GM12878 (cell line): Measurements from ENCODE around the gene MTMR3. TPM values are rescaled to one million over a fixed set of nuclear protein-coding genes. Genes with fewer than 3 reads are reported as not detected.

ENCODE experiments used
- microRNA-seq: library from miRNA; unstranded; fragments of <30 nt; microRNA quantifications from one replicate; pipeline ENCODE4, GENCODE V29; 2018
- polyA plus RNA-seq, 11 experiments: library from polyadenylated mRNA; depleted of rRNA in 4 of 11; unstranded in 6 of 11; stranded (reverse) in 5 of 11; fragments of >200 nt; fragmentation: Nextera tagmentation in 4 of 11; fragmentation: Illumina TruSeq in 1 of 11; extraction: Ambion mirVana in 4 of 11; extraction: Trizol in 1 of 11; gene quantifications; 1 replicate in 1 of 11; 2 replicates in 10 of 11; pipeline versions ENCODE4 v1.2.1 to v1.2.3, GENCODE V29; 2011 to 2016; ENCODE audit warnings: inconsistent platforms in 2 of 11, missing spikeins in 2 of 11, low read depth in 1 of 11
- small RNA-seq: library from RNA; depleted of rRNA; stranded (forward); fragments of <200 nt; gene quantifications from one replicate; pipeline ENCODE3, GENCODE V24; 2014
- total RNA-seq, 4 experiments: library from RNA; depleted of rRNA in 3 of 4; stranded (reverse); fragments of >200 nt in 3 of 4; fragmentation: Illumina TruSeq in 1 of 4; extraction: Trizol in 1 of 4; gene quantifications; 2 replicates each; pipeline versions ENCODE4 v1.2.1 to v1.2.3, GENCODE V29; 2013 to 2021

MTMR3 gene
- total and polyA plus RNA-seq, 10 of the 15 experiments (the other 5 are each of a cell fraction or from before 2014, with no cell fraction given): 1.4 to 23.7 (median 10.6) TPM

Small RNA genes within 50 kb of the gene (microRNA-seq; reads per million reads assigned to microRNA genes)
- 3.2 reads per million, percentile 17 among the genes with 10 or more reads in this experiment for gene MIR6818

Small RNA genes within 50 kb of the gene (small RNA-seq; reads per million reads assigned to genes)
- not detected for gene MIR6818
- not detected for gene RNU6-331P

Other genes with a start within 250 kb of the MTMR3 start
- not detected in 2 replicates for gene CABP7, start 163.2 kb upstream of the MTMR3 start, total RNA-seq (2014; rRNA removed)
- gene CABP7, start 163.2 kb upstream of the MTMR3 start, total RNA-seq (2014; rRNA removed; fragmentation: Illumina TruSeq; extraction: Trizol): not detected in 2 replicates
- 0.05 TPM in 1 of 2 replicates, not detected in the other for gene CABP7, start 163.2 kb upstream of the MTMR3 start, total RNA-seq (2021)
- not detected in 2 replicates for gene CABP7, start 163.2 kb upstream of the MTMR3 start, polyA plus RNA-seq (2011; rRNA removed)
- gene CABP7, start 163.2 kb upstream of the MTMR3 start, polyA plus RNA-seq (2014; fragmentation: Illumina TruSeq; extraction: Trizol): not detected in 2 replicates
- gene CABP7, start 163.2 kb upstream of the MTMR3 start, polyA plus RNA-seq (2014; fragmentation: Nextera tagmentation; extraction: Ambion mirVana): under 1 TPM in 1 of 2 experiments, not detected in 1; 0.02 TPM
- 0.03 and 0.08 TPM in 2 replicates for gene CABP7, start 163.2 kb upstream of the MTMR3 start, polyA plus RNA-seq (2014; rRNA removed)
- gene CABP7, start 163.2 kb upstream of the MTMR3 start, polyA plus RNA-seq (2016; fragmentation: Nextera tagmentation; extraction: Ambion mirVana): under 1 TPM; 0.11 to 0.18 TPM
- gene ZMAT5, start 116.2 kb upstream of the MTMR3 start, total RNA-seq (2014; rRNA removed): 25.4 and 28.7 TPM in 2 replicates
- 15.3 and 17.3 TPM in 2 replicates for gene ZMAT5, start 116.2 kb upstream of the MTMR3 start, total RNA-seq (2014; rRNA removed; fragmentation: Illumina TruSeq; extraction: Trizol)
- gene ZMAT5, start 116.2 kb upstream of the MTMR3 start, total RNA-seq (2021): 23.1 and 25.7 TPM in 2 replicates
- gene ZMAT5, start 116.2 kb upstream of the MTMR3 start, polyA plus RNA-seq (2011; rRNA removed): 11.2 and 20.8 TPM in 2 replicates
- 5.7 and 15.6 TPM in 2 replicates for gene ZMAT5, start 116.2 kb upstream of the MTMR3 start, polyA plus RNA-seq (2014; fragmentation: Illumina TruSeq; extraction: Trizol)
- 10 to 100 TPM in 1 of 2 experiments, 1 to 10 TPM in 1; 2.3 to 10.4 TPM for gene ZMAT5, start 116.2 kb upstream of the MTMR3 start, polyA plus RNA-seq (2014; fragmentation: Nextera tagmentation; extraction: Ambion mirVana)
- gene ZMAT5, start 116.2 kb upstream of the MTMR3 start, polyA plus RNA-seq (2014; rRNA removed): 30.7 and 32.0 TPM in 2 replicates
- 10 to 100 TPM; 38.1 to 43.0 TPM for gene ZMAT5, start 116.2 kb upstream of the MTMR3 start, polyA plus RNA-seq (2016; fragmentation: Nextera tagmentation; extraction: Ambion mirVana)
- gene UQCR10, start 115.8 kb upstream of the MTMR3 start, total RNA-seq (2014; rRNA removed): 197 and 199 TPM in 2 replicates
- gene UQCR10, start 115.8 kb upstream of the MTMR3 start, total RNA-seq (2014; rRNA removed; fragmentation: Illumina TruSeq; extraction: Trizol): 219 and 220 TPM in 2 replicates
- gene UQCR10, start 115.8 kb upstream of the MTMR3 start, total RNA-seq (2021): 134 and 144 TPM in 2 replicates
- gene UQCR10, start 115.8 kb upstream of the MTMR3 start, polyA plus RNA-seq (2011; rRNA removed): 109 and 208 TPM in 2 replicates
- 46.6 and 160 TPM in 2 replicates for gene UQCR10, start 115.8 kb upstream of the MTMR3 start, polyA plus RNA-seq (2014; fragmentation: Illumina TruSeq; extraction: Trizol)
- gene UQCR10, start 115.8 kb upstream of the MTMR3 start, polyA plus RNA-seq (2014; fragmentation: Nextera tagmentation; extraction: Ambion mirVana): 1,000 to 10,000 TPM in 1 of 2 experiments, 100 to 1,000 TPM in 1; 947 to 1,021 TPM
- gene UQCR10, start 115.8 kb upstream of the MTMR3 start, polyA plus RNA-seq (2014; rRNA removed): 177 and 220 TPM in 2 replicates
- gene UQCR10, start 115.8 kb upstream of the MTMR3 start, polyA plus RNA-seq (2016; fragmentation: Nextera tagmentation; extraction: Ambion mirVana): 100 to 1,000 TPM; 538 to 555 TPM
- gene ASCC2, start 44.9 kb upstream of the MTMR3 start, total RNA-seq (2014; rRNA removed): 37.4 and 47.0 TPM in 2 replicates
- 38.3 and 39.1 TPM in 2 replicates for gene ASCC2, start 44.9 kb upstream of the MTMR3 start, total RNA-seq (2014; rRNA removed; fragmentation: Illumina TruSeq; extraction: Trizol)
- gene ASCC2, start 44.9 kb upstream of the MTMR3 start, total RNA-seq (2021): 62.1 and 67.9 TPM in 2 replicates
- gene ASCC2, start 44.9 kb upstream of the MTMR3 start, polyA plus RNA-seq (2011; rRNA removed): 27.1 and 53.0 TPM in 2 replicates
- 51.0 and 60.1 TPM in 2 replicates for gene ASCC2, start 44.9 kb upstream of the MTMR3 start, polyA plus RNA-seq (2014; fragmentation: Illumina TruSeq; extraction: Trizol)
- gene ASCC2, start 44.9 kb upstream of the MTMR3 start, polyA plus RNA-seq (2014; fragmentation: Nextera tagmentation; extraction: Ambion mirVana): 1 to 10 TPM; 5.3 to 6.4 TPM
- gene ASCC2, start 44.9 kb upstream of the MTMR3 start, polyA plus RNA-seq (2014; rRNA removed): 60.7 and 61.9 TPM in 2 replicates
- 10 to 100 TPM; 89.0 to 91.4 TPM for gene ASCC2, start 44.9 kb upstream of the MTMR3 start, polyA plus RNA-seq (2016; fragmentation: Nextera tagmentation; extraction: Ambion mirVana)
- not detected in 2 replicates for gene HORMAD2, start 197.3 kb downstream of the MTMR3 start, total RNA-seq (2014; rRNA removed)
- gene HORMAD2, start 197.3 kb downstream of the MTMR3 start, total RNA-seq (2014; rRNA removed; fragmentation: Illumina TruSeq; extraction: Trizol): not detected in 2 replicates
- gene HORMAD2, start 197.3 kb downstream of the MTMR3 start, total RNA-seq (2021): not detected in 2 replicates
- 0.07 and 0.33 TPM in 2 replicates for gene HORMAD2, start 197.3 kb downstream of the MTMR3 start, polyA plus RNA-seq (2011; rRNA removed)
- gene HORMAD2, start 197.3 kb downstream of the MTMR3 start, polyA plus RNA-seq (2014; fragmentation: Illumina TruSeq; extraction: Trizol): not detected in 2 replicates
- gene HORMAD2, start 197.3 kb downstream of the MTMR3 start, polyA plus RNA-seq (2014; fragmentation: Nextera tagmentation; extraction: Ambion mirVana): under 1 TPM in 1 of 2 experiments, not detected in 1; 0.13 TPM
- not detected in 2 replicates for gene HORMAD2, start 197.3 kb downstream of the MTMR3 start, polyA plus RNA-seq (2014; rRNA removed)
- gene HORMAD2, start 197.3 kb downstream of the MTMR3 start, polyA plus RNA-seq (2016; fragmentation: Nextera tagmentation; extraction: Ambion mirVana): not detected